MM.1S (cell line): ENCODE data around the gene TRHDE.

Experiments used
- DNase-seq: peaks from one replicate; pipeline ENCODE4 v3.0.0-alpha.2; 2015
- H2AFZ ChIP-seq: fragments of 300-600 bp; sonication (generic); 2 replicates; pipeline ENCODE4 v1.6.0; 2016; ENCODE audit warnings: antibody characterized with exemption, low read length
- H3F3A ChIP-seq: fragments of 300-600 bp; sonication (generic); 2 replicates; pipeline ENCODE4 v1.6.1; 2016; ENCODE audit warnings: mild to moderate bottlenecking, antibody characterized with exemption, low read length, moderate library complexity, mixed read lengths; ENCODE audit not compliant: insufficient read depth
- H3K27ac ChIP-seq: fragments of 300-600 bp; sonication (generic); 2 replicates; pipeline ENCODE4 v1.5.1; 2016; ENCODE audit warnings: mild to moderate bottlenecking, low read length
- H3K27me3 ChIP-seq: fragments of 300-600 bp; sonication (generic); replicated peaks from 2 replicates; pipeline ENCODE4 v1.6.0; 2016; ENCODE audit warnings: low read length; ENCODE audit not compliant: insufficient read depth
- H3K36me3 ChIP-seq: fragments of 300-600 bp; sonication (generic); replicated peaks from 2 replicates; pipeline ENCODE4 v1.6.1; 2016; ENCODE audit warnings: mild to moderate bottlenecking, low read length, mixed read lengths; ENCODE audit not compliant: insufficient read depth
- H3K4me1 ChIP-seq: fragments of 300-600 bp; sonication (generic); 2 replicates; pipeline ENCODE4 v1.6.1; 2016; ENCODE audit warnings: low read length, mixed read lengths
- H3K4me2 ChIP-seq: fragments of 300-600 bp; sonication (generic); 2 replicates; pipeline ENCODE4 v1.6.0; 2016; ENCODE audit warnings: low read depth, low read length
- H3K4me3 ChIP-seq: fragments of 300-600 bp; sonication (generic); 2 replicates; pipeline ENCODE4 v1.5.1; 2016; ENCODE audit warnings: low read length, mixed read lengths
- H3K79me2 ChIP-seq: fragments of 300-600 bp; sonication (generic); 2 replicates; pipeline ENCODE4 v1.6.1; 2016; ENCODE audit warnings: mixed run types, low read length, mixed read lengths
- H3K9ac ChIP-seq: fragments of 300-600 bp; sonication (generic); 2 replicates; pipeline ENCODE4 v1.6.1; 2016; ENCODE audit warnings: low read length, mixed read lengths
- H3K9me2 ChIP-seq: fragments of 300-600 bp; sonication (generic); replicated peaks from 2 replicates; pipeline ENCODE4 v1.6.1; 2016; ENCODE audit warnings: mild to moderate bottlenecking, low read length, mixed read lengths; ENCODE audit not compliant: insufficient read depth
- H3K9me3 ChIP-seq: fragments of 300-600 bp; sonication (generic); replicated peaks from 2 replicates; pipeline ENCODE4 v1.6.1; 2016; ENCODE audit warnings: mild to moderate bottlenecking, low read length, mixed read lengths; ENCODE audit not compliant: insufficient read depth
- H4K20me1 ChIP-seq: fragments of 300-600 bp; sonication (generic); 2 replicates; pipeline ENCODE4 v1.6.1; 2016; ENCODE audit warnings: mild to moderate bottlenecking, low read length, moderate library complexity, mixed read lengths; ENCODE audit not compliant: insufficient read depth
- CTCF ChIP-seq: fragments of 300-600 bp; sonication (generic); IDR thresholded peaks from 2 replicates; pipeline ENCODE4 v1.5.1; 2016; ENCODE audit warnings: antibody characterized with exemption, low read length, mixed read lengths
- EZH2 ChIP-seq: fragments of 300-600 bp; sonication (generic); optimal IDR thresholded peaks from 2 replicates; pipeline ENCODE3; 2017; ENCODE audit warnings: low read depth, mild to moderate bottlenecking, antibody characterized with exemption, low read length, mixed read lengths
- EZH2phosphoT487 ChIP-seq: fragments of 300-600 bp; sonication (generic); IDR thresholded peaks from 2 replicates; pipeline ENCODE4 v1.6.1; 2018; ENCODE audit warnings: antibody characterized with exemption, low read length

The TRHDE gene

DNA sequence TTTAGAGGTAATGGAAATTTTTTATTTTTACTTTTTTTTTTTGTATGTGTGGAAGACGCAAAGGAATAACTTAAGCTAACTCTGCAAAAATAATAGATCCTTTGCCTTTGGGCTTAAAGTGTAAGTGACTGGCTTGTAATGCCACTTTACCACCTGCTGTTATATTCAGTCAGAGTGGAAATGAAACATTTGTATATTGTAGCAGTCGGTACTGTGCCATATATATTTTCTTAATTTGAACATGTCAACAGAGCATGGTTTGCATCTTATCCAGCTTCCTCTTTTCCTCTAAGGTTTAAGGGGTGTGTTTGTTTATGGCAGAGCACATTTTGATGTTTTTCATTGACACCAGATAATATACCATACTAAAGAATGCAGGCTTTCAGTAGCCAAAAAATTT, 176.6 kb downstream of the TRHDE start:
- no peaks in the 10 kb centered on the region for H3K4me1 ChIP-seq
- H3F3A ChIP-seq = no peaks in the 10 kb centered on the region
- H3K4me2 ChIP-seq = no peak overlapping the region
- H3K9me2 ChIP-seq = no peaks in the 10 kb centered on the region
- no peaks in the 10 kb centered on the region for H3K27me3 ChIP-seq
- no peak for TF ChIP-seq EZH2phosphoT487
- TF ChIP-seq EZH2 = no peak
- TF ChIP-seq CTCF = no peak
- H3K4me3 ChIP-seq = no peak overlapping the region
- H3K79me2 ChIP-seq = no peaks in the 10 kb centered on the region
- H3K27ac ChIP-seq = no peak overlapping the region
- DNase-seq = no peak
- H3K9me3 ChIP-seq = no peaks in the 10 kb centered on the region
- H4K20me1 ChIP-seq = no peaks in the 10 kb centered on the region
- H3K36me3 ChIP-seq = no peaks in the 10 kb centered on the region
- no peak overlapping the region for H3K9ac ChIP-seq
- no peak overlapping the region for H2AFZ ChIP-seq

- no peaks in the 10 kb centered on the region for H3K36me3 ChIP-seq
- DNase-seq = no peak
- no peaks in the 10 kb centered on the region for H3K27me3 ChIP-seq
- TF ChIP-seq EZH2phosphoT487 = no peak
- TF ChIP-seq CTCF = no peak
- TF ChIP-seq EZH2 = no peak
- no peaks in the 10 kb centered on the region for H3K9me3 ChIP-seq
- H3K4me1 ChIP-seq = no peaks in the 10 kb centered on the region
- H3K9ac ChIP-seq = no peak overlapping the region
- no peak overlapping the region for H3K27ac ChIP-seq
- no peak overlapping the region for H3K4me3 ChIP-seq
- no peaks in the 10 kb centered on the region for H3F3A ChIP-seq
- no peak overlapping the region for H2AFZ ChIP-seq
- H3K4me2 ChIP-seq = no peak overlapping the region
- H4K20me1 ChIP-seq = no peaks in the 10 kb centered on the region
- no peaks in the 10 kb centered on the region for H3K79me2 ChIP-seq
- H3K9me2 ChIP-seq = no peaks in the 10 kb centered on the region
Observed at GRCh38 chr12:72453066-72453465, 180.9 kb downstream of the TRHDE start.

GRCh38 chr12:72453550-72453949, 181.4 kb downstream of the TRHDE start:
- no peaks in the 10 kb centered on the region for H3K9me2 ChIP-seq

More at GRCh38 chr12:72453550-72453949, 181.4 kb downstream of the TRHDE start:
- Histone ChIP-seq H4K20me1 (no peaks in the 10 kb centered on the region), H3K27ac (no peak overlapping the region), H3K4me1 (no peaks in the 10 kb centered on the region), H3K4me3 (no peak overlapping the region), H3K4me2 (no peak overlapping the region), H3K9ac (no peak overlapping the region), H3F3A (no peaks in the 10 kb centered on the region), H3K27me3 (no peaks in the 10 kb centered on the region), H3K36me3 (no peaks in the 10 kb centered on the region), H3K9me3 (no peaks in the 10 kb centered on the region), H3K79me2 (no peaks in the 10 kb centered on the region), H2AFZ (no peak overlapping the region)
- TF ChIP-seq EZH2 = no peak
- TF ChIP-seq CTCF = no peak
- TF ChIP-seq EZH2phosphoT487 = no peak
- DNase-seq = no peak
